Immature natural killer cell (primary cell): ENCODE data around the gene SLC8B1. TPM values are rescaled to one million over a fixed set of nuclear protein-coding genes. Genes with fewer than 3 reads are reported as not detected.

Source experiments
- DNase-seq, 3 donors: peaks; one replicate each; pipeline ENCODE4 v3.0.0; 2022; ENCODE audit warnings: mixed read lengths in 1 of 3
- H3K27ac Mint-ChIP-seq, 6 donors: one replicate each; pipeline ENCODE4 v1.8.0; 2020; ENCODE audit warnings: mixed read lengths in 6 of 6, mild to moderate bottlenecking in 5 of 6, inconsistent platforms in 4 of 6, moderate library complexity in 3 of 6
- H3K27me3 Mint-ChIP-seq, 3 donors: one replicate each; pipeline ENCODE4 v1.8.0; 2020 to 2021; ENCODE audit warnings: low read depth in 3 of 3, mild to moderate bottlenecking in 3 of 3, mixed read lengths in 3 of 3, moderate library complexity in 3 of 3, inconsistent platforms in 1 of 3
- H3K36me3 Mint-ChIP-seq, 3 donors: one replicate each; pipeline ENCODE4 v1.8.0; 2020; ENCODE audit warnings: mixed read lengths in 3 of 3, inconsistent platforms in 2 of 3, mild to moderate bottlenecking in 2 of 3
- H3K4me1 Mint-ChIP-seq, 2 donors: one replicate each; pipeline ENCODE4 v1.8.0; 2020; ENCODE audit warnings: inconsistent platforms in 2 of 2, mild to moderate bottlenecking in 2 of 2, mixed read lengths in 2 of 2, moderate library complexity in 1 of 2
- H3K4me3 Mint-ChIP-seq, 5 donors: one replicate each; pipeline ENCODE4 v1.8.0; 2020; ENCODE audit warnings: mild to moderate bottlenecking in 5 of 5, mixed read lengths in 5 of 5, inconsistent platforms in 3 of 5, moderate library complexity in 3 of 5
- H3K9me3 Mint-ChIP-seq, 6 donors: one replicate each; pipeline ENCODE4 v1.8.0; 2020; ENCODE audit warnings: mild to moderate bottlenecking in 6 of 6, mixed read lengths in 6 of 6, inconsistent platforms in 4 of 6, moderate library complexity in 3 of 6
- polyA plus RNA-seq, 3 donors: library from polyadenylated mRNA; unstranded; fragments of 300-500 nt; fragmentation: Illumina TruSeq; gene quantifications; one replicate each; pipeline ENCODE4 v1.2.3, GENCODE V29; 2021

The SLC8B1 gene
- polyA plus RNA-seq, 3 donors from 2014 or later = 8.0 to 18.6 (median 10.3) TPM

DNA sequence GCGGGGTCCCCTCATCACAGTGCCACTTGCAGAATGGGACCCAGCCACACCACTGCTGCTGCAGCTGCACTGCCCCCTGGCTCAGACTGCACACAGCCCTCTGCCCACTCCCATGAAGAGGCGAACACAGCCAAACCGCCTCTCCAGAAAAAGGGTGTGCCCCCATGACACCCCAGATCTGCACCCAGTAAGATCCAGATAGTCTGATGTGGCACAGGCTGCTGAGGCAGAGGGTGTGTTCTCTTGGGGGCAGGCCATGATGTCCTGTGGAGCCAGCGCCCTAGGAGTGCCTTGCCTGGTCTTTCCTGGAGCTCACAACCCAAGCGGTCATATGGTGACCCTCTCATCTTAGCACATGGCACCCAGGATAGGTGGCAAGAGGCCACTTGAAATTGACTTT lies 44.4 kb downstream of the SLC8B1 start:
- Mint-ChIP-seq H3K9me3 (no peaks in the 10 kb centered on the region), H3K4me3 (no peak overlapping the region), H3K27ac (no peak overlapping the region)

DNA sequence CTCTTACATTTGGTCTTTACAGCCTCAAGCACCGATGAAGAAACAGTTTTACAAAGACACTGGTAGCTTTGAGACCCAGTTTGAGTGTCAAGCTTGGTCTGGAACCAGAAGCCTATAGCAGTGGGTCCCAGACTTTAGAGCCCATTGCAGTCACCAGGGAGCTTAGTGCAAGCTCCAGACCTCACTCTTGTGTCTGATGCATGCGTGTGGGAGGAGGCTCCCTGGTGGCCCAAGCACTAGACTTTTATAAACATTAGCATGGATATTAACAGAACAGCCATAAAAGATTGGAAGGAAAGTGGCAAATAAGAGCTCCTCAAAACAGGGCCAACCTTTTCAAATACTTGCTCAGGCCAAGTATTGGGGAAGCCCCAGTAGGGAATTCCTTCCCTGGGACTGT lies 45.5 kb downstream of the SLC8B1 start:
- Mint-ChIP-seq H3K9me3 (no peaks in the 10 kb centered on the region), H3K27me3 (peaks cover 0 to 1% (median 0%) of the 10 kb centered on the region in 3 donors), H3K36me3 (peaks cover 6 to 9% (median 7%) of the 10 kb centered on the region in 3 donors), H3K27ac (no peak overlapping the region), H3K4me1 (peaks cover 0 to 2% of the 10 kb centered on the region in 2 donors), H3K4me3 (no peak overlapping the region)
- DNase-seq = no peak

More for the DNA sequence above, 44.4 kb downstream of the SLC8B1 start:
- no peak for DNase-seq
- H3K27me3 Mint-ChIP-seq = peaks cover 0 to 1% (median 0%) of the 10 kb centered on the region in 3 donors
- H3K4me1 Mint-ChIP-seq = no peaks in the 10 kb centered on the region
- peaks cover 3 to 6% (median 3%) of the 10 kb centered on the region in 3 donors for H3K36me3 Mint-ChIP-seq

DNA sequence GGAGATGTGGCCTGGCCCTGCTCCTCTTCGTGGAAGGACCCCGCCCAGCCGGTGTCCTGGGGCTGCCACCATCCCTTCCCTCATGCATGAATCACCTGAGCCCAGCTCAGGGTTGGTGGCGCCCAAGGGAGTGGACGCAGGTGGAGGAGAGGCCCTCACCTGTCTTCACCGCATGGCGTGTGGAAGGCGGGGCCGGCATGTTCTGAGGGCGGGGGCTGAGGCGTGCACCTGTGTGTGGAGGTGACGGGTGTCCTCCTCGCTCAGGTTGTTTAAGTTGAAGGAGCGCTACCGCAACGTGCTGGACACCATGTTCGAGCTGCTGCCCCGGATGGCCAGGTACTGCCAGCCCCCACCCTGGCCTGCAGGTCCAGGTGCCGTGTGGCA lies 47.0 kb downstream of the SLC8B1 start:
- Mint-ChIP-seq H3K27ac (no peak overlapping the region), H3K4me1 (peaks cover 0 to 2% of the 10 kb centered on the region in 2 donors), H3K36me3 (peaks cover 6 to 9% (median 7%) of the 10 kb centered on the region in 3 donors), H3K27me3 (peaks cover 0 to 1% (median 0%) of the 10 kb centered on the region in 3 donors), H3K9me3 (no peaks in the 10 kb centered on the region), H3K4me3 (no peak overlapping the region)
- DNase-seq = no peak

DNA sequence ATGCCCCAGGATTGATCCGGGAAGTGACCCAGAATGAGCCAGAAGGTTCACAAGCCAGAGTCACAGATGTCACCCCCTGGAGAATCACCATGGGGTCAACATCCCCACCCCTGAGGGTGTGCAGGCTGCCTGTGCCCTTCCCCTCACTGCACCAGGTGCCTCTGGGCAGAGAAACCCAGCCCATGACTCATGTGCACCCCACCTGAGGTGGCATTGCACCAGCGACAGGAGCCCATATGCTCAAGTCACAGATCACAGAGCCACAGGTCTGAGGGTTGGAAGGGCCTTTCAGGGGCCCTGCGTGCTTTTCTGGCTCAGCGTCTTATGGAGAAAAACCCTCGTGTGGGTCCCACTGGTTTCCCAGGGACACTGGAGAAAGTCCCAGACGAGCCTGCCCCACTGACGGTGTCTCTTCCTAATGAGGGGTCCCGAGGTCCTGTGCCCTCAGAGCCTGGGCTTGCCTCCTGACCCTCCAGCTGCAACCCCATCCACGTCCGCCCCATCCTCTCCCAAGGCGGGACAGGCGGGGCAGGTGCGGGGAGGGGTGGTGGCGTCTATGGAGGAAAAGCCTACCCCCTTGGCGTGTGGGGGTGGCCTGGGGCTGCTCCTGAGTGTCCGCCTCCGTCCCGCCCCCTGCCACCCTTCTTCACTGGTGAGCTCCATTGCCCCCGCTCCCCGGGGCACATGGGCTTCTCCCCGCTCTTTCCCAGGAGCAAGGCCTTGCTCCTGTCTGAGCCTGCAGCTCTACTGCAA lies 47.6 kb downstream of the SLC8B1 start:
- peaks cover 0 to 2% of the 10 kb centered on the region in 2 donors for H3K4me1 Mint-ChIP-seq
- peaks cover 4 to 9% (median 7%) of the 10 kb centered on the region in 3 donors for H3K36me3 Mint-ChIP-seq
- H3K4me3 Mint-ChIP-seq = no peak overlapping the region
- H3K9me3 Mint-ChIP-seq = no peaks in the 10 kb centered on the region
- H3K27ac Mint-ChIP-seq = no peak overlapping the region
- DNase-seq = no peak
- peaks cover 0 to 1% (median 0%) of the 10 kb centered on the region in 3 donors for H3K27me3 Mint-ChIP-seq

DNA sequence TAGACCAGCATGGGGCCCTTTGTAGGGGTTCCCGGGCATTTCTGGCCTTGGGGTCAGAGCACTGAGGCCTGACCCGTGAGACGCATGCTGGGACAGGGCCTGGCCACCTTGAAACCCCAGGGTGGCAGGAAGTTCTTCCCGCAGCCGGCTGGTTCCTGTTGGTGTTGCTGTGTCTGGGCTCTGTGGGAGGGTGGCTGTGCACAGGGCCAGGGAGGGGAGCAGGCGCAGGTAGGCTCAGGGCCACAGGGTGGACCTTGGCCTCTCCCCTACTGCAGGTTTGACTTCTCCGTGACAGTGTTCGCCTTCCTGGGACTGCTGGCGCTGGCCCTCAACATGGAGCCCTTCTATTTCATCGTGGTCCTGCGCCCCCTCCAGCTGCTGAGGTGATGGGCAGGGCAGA lies 48.2 kb downstream of the SLC8B1 start:
- no peak for DNase-seq
- Mint-ChIP-seq H3K4me1 (peaks cover 0 to 2% of the 10 kb centered on the region in 2 donors), H3K36me3 (peaks cover 0 to 7% (median 6%) of the 10 kb centered on the region in 3 donors), H3K27ac (no peak overlapping the region), H3K27me3 (peaks cover 0 to 1% (median 0%) of the 10 kb centered on the region in 3 donors), H3K4me3 (no peak overlapping the region), H3K9me3 (no peaks in the 10 kb centered on the region)

DNA sequence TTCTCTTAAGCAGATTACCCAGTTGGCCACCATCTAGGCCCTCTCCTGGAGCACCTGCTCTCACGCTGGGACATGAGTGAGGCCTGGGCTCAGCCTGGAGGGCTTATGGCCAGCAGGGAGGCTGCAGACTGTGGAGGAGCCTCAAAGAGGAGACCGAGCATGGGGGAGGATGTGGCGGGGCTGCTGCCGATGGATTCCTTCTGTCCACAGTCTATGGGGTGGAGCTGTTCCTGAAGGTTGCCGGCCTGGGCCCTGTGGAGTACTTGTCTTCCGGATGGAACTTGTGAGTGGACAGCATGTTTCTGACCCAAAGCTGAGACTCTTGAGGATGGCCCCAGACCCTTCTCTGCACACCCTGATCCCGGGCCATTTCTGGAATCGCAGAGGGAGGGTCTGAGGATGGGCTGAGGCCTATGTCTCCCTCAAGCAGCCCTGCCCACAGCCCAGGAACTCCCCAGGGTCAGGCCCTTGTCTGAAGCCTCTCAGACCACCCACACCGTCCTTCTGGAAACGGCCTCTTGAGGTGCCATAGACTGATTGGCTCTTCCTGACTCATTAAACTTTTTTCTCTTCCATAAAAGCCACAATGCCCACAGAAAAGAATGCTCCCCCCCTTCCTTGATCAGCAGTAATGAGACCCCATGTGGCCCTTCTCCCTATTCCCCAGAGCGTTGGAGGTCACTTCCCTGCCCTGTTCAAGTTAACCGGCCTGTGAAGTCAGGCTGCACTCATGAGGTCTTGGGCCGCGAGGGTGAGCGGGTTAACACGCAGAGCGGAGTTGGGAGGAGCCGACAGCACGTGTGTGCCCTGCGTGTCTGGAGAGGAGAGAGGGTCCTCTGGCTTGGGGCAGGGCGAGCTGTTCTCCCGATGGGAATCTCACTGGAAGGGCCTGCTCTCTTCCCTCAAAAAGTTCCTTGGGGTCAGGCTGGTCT lies 49.0 kb downstream of the SLC8B1 start:
- Mint-ChIP-seq H3K27ac (no peak overlapping the region), H3K27me3 (peaks cover 0 to 1% (median 0%) of the 10 kb centered on the region in 3 donors), H3K36me3 (peaks cover 0 to 7% (median 6%) of the 10 kb centered on the region in 3 donors), H3K9me3 (no peaks in the 10 kb centered on the region), H3K4me3 (no peak overlapping the region), H3K4me1 (peaks cover 0 to 2% of the 10 kb centered on the region in 2 donors)
- no peak for DNase-seq

DNA sequence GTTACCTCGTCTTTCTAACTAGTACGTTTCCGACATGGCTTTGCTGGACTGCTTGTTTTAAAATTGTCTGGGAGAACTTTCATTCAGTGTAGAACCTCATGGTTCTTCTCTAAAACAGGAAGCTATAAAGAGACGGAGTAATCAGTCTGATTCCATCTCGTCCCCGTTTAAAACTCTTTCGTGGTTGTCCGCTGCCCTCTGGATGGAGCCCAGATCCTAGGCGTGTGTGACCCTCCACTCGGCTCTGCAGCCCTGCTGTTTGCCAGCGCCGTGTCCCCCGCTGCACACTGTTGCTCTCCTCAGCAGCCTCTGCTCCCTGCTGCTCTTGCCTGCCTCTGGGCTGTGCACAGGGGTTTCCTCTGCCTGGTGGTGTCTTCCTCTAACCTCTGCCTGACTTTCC lies 50.2 kb downstream of the SLC8B1 start:
- Mint-ChIP-seq H3K27ac (no peak overlapping the region), H3K4me1 (peaks cover 0 to 2% of the 10 kb centered on the region in 2 donors), H3K36me3 (peaks cover 0 to 7% (median 6%) of the 10 kb centered on the region in 3 donors), H3K4me3 (no peak overlapping the region), H3K9me3 (no peaks in the 10 kb centered on the region), H3K27me3 (peaks cover 0 to 1% (median 0%) of the 10 kb centered on the region in 3 donors)
- no peak for DNase-seq

DNA sequence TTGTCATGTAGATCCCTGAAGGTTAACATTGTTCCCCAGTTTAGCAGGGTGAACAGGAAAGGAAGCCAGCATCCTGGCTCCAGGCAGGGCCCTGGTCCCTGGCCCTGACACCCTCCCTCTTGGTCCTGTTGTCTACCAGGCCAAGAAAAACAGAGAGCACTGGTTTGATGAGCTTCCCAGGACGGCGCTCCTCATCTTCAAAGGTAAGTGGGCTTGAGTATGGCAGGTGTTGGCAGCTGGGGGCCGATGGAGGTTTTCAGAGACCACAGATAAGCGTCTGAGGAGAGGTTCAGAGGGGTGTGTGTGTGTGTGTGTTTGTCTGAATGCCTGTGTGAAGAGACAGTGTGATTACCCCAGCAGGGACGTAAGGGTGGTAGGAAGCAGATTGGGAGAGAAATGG lies 56.3 kb downstream of the SLC8B1 start:
- no peak overlapping the region for H3K27ac Mint-ChIP-seq

DNA sequence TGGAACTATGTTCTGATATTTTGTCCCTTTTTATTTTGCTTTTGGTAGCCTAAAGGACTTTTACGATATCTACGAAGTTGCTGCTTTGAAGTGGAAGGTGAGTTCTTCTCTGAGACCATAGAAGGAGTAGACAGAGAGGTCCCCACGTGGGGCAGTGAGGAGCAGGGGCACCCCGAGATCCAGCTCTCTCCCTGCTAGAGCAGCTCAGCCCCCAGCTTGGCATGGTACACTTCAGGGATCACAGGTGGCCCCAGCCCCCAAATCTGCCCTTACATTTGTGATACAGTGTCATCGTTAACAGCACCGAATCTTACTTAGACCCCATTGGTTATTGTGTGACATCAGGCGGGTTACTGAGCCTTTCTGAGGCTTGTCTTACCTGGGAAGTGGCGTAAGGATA lies 56.8 kb downstream of the SLC8B1 start:
- DNase-seq = no peak
- Mint-ChIP-seq H3K4me1 (no peaks in the 10 kb centered on the region), H3K9me3 (no peaks in the 10 kb centered on the region), H3K4me3 (no peak overlapping the region), H3K36me3 (no peaks in the 10 kb centered on the region), H3K27me3 (peaks cover 0 to 2% (median 0%) of the 10 kb centered on the region in 3 donors), H3K27ac (peak overlapping the region in 1 of 6 donors; percentile 42)

More for the DNA sequence above, 56.3 kb downstream of the SLC8B1 start:
- no peaks in the 10 kb centered on the region for H3K4me1 Mint-ChIP-seq
- no peak overlapping the region for H3K4me3 Mint-ChIP-seq
- H3K27me3 Mint-ChIP-seq = peaks cover 0 to 2% (median 0%) of the 10 kb centered on the region in 3 donors
- DNase-seq = no peak
- H3K36me3 Mint-ChIP-seq = no peaks in the 10 kb centered on the region
- H3K9me3 Mint-ChIP-seq = no peaks in the 10 kb centered on the region

DNA sequence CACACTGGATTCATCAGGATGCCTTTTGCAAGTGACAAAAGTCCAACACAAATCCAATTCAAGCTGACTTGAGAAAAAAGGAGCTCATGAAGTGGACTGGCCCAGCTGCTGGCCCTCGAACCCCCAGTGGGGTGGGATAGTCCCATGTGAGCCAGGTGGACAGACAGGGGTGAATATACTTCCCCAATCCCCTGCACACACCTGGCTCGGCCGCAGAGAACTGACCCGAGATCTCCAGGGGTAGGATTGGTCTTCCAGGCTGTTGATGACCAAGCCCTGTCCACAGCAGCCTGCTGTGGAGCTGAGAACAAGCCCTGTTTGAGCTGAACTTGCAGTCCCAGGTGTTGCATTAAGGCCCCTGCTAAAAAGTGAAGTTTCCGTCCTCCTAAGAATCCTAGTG lies 57.4 kb downstream of the SLC8B1 start:
- H3K27ac Mint-ChIP-seq = no peak overlapping the region
- H3K9me3 Mint-ChIP-seq = no peaks in the 10 kb centered on the region
- no peak overlapping the region for H3K4me3 Mint-ChIP-seq
- DNase-seq = no peak
- H3K36me3 Mint-ChIP-seq = no peaks in the 10 kb centered on the region
- no peaks in the 10 kb centered on the region for H3K4me1 Mint-ChIP-seq
- H3K27me3 Mint-ChIP-seq = peaks cover 0 to 2% (median 0%) of the 10 kb centered on the region in 3 donors

DNA sequence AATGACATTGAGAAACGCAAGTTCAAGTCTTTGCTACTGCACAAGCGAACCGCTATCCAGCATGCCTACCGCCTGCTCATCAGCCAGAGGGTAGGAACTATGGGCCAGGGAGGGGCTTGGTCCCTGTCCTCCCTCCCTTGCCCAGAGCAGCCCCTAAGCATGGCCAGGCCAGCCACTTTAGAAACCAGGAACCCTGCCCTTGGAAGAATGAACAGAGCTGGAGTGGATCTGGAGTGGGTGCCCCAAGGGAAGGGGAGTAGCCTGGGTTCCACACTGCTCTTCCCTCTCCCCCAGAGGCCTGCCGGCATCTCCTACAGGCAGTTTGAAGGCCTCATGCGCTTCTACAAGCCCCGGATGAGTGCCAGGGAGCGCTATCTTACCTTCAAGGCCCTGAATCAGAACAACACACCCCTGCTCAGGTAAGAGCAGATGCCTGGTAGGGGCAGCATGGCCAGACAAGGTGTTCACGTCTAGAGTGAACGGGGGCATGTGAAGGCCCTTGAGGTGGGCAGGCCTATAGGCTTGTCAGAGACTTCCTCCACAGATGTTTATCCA lies 57.9 kb downstream of the SLC8B1 start:
- Mint-ChIP-seq H3K9me3 (no peaks in the 10 kb centered on the region), H3K36me3 (no peaks in the 10 kb centered on the region), H3K4me1 (no peaks in the 10 kb centered on the region), H3K27me3 (peaks cover 0 to 2% (median 0%) of the 10 kb centered on the region in 3 donors), H3K27ac (no peak overlapping the region), H3K4me3 (no peak overlapping the region)
- no peak for DNase-seq

DNA sequence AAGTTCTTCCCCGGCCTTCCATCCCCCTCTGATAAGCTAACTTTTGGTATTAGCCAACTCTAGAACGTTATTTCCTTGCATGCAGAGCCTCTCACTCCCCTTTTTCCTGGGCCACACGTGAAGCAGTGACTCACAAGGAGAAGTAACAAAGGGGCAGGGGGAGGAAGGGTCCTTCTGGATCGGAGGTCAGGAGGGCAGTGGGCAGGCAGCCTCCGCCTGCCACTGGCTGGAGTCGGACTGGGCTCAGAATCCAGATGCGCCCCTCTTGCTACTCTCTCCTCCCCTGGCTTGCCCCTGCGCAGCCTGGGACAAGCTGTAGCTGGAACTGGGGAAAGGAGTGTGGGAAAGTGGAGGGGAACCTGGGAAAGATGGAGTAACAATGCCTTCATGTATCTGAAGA lies 58.6 kb downstream of the SLC8B1 start:
- Mint-ChIP-seq H3K4me1 (no peaks in the 10 kb centered on the region), H3K27me3 (peaks cover 0 to 2% (median 0%) of the 10 kb centered on the region in 3 donors), H3K27ac (no peak overlapping the region), H3K9me3 (no peaks in the 10 kb centered on the region), H3K36me3 (peaks cover 0 to 2% (median 0%) of the 10 kb centered on the region in 3 donors), H3K4me3 (no peak overlapping the region)
- no peak for DNase-seq

DNA sequence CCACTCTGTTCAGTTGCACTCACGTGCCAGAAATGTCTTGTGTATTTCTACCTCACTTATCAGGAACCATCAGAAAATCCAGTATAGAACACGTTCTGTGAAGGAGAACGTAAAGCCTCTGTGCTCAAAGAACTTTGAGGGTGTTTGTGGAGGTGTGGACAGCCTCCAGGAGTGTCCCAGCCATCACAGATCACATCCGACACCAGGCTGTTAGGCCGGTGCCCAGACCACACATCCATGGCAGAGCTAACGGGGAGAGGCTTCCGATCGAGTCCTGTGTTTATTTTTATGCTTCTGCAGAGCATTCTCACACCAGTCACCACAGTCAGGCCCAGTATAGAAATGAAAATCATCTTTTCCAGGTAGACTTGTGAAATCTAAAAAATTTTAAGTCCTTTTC lies 60.1 kb downstream of the SLC8B1 start:
- peaks cover 0 to 4% (median 0%) of the 10 kb centered on the region in 3 donors for H3K36me3 Mint-ChIP-seq
- H3K27ac Mint-ChIP-seq = no peak overlapping the region
- DNase-seq = no peak
- H3K27me3 Mint-ChIP-seq = peaks cover 0 to 2% (median 0%) of the 10 kb centered on the region in 3 donors
- H3K4me1 Mint-ChIP-seq = no peaks in the 10 kb centered on the region
- no peaks in the 10 kb centered on the region for H3K9me3 Mint-ChIP-seq
- H3K4me3 Mint-ChIP-seq = no peak overlapping the region
